TTC549 (cell line): Measurements from ENCODE around the gene HP1BP3.
"Not testable (repeated sequence)": the region's sequence is repeated elsewhere in the genome, so short reads cannot be mapped to it uniquely, and the experiment has no call there.

Experiments used
- FAIRE-seq: peaks from 2 replicates; lab custom pipeline; 2012; peaks lifted over from hg19 to GRCh38; lab: Jason Lieb, UNC

HP1BP3 gene

DNA sequence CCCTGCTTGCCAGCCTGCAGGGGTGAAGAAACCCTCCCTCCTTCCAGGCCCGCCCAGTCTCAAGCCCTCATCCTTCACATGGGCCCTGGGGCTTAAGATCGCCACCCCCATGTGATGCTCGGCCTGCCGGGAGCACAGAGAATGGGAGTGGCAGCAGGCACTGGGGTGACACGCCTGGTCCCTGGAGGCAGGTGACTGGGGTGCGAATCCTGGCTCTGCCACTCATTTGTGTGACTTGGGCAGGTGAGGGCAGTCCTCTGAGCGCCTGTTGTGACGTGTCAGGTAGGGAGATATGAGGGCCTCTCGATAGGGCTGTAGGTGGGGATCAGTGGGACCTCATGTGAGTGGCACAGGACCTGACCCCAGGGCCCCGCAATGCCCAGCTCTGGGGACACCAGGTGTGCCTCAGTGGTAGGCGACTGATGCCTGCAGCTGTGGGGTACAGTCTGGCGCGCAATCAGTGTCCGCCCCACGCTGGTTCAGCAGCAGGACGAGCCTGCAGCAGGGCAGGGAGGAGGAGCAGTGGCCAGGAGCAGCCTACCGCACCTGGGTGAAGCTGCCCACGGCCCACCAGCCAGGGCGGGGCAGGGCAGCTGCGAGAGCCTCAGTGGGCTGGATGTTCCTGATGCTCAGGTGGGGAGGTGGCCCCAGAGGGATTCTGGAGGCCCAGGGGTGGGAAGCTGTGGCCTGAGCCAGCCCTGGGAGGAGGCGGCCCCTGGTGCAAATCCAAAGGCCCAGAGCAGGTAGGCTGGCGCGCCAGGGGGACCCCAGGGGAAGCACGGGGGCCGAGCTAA, 60.8 kb downstream of the HP1BP3 start:
- no peak for FAIRE-seq

DNA sequence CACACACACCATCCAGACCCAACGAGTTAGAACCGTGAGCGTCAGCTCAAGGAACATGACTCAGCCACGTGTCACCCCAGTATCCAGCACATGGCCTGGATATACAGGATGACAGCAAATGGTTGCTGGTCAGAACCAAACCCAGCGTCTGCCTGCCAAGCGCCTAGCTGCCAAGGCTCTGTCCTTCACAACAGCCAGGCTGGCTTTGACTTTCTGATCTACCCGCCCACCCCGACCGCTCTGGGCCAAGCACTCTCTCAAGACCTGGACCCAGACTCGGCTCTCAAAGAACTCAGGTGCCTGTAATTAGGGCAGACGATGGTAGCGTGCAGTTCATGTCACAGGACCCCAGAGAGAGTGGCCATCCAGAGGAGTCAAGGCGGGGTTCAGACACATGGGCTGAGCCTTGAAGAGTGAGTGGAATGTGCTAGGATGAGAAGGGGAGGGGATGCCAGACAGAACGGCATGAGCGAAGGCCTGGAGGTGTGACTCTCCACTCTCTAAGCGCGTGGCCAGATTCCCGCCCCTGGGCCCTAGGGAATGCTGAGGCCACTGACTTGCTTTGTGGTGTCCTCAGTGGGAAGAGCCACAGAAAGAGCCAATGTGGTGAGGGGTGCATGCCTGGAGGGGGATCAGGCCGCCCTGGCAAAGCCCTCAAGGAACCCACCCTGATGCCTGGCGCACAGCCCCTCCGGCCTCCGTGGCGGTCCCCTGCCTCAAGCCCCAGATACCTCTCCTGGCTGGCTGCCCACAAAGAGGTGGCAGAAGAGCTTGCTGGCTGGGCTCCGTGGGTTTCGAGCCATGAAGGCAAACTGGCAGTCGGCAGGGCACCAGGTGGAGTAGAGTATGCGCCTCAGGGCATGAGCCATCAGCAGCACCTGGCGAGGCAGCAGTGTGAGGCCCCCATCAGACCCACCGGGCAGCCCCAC, 61.7 kb downstream of the HP1BP3 start:
- FAIRE-seq: no peak

- no peak for FAIRE-seq
Measured at GRCh38 chr1:20724364-20725188, 62.5 kb downstream of the HP1BP3 start.

GRCh38 chr1:20723537-20724363, 63.4 kb downstream of the HP1BP3 start:
- FAIRE-seq: no peak

- FAIRE-seq: no peak
Measured at GRCh38 chr1:20723159-20723536, 64.0 kb downstream of the HP1BP3 start.

DNA sequence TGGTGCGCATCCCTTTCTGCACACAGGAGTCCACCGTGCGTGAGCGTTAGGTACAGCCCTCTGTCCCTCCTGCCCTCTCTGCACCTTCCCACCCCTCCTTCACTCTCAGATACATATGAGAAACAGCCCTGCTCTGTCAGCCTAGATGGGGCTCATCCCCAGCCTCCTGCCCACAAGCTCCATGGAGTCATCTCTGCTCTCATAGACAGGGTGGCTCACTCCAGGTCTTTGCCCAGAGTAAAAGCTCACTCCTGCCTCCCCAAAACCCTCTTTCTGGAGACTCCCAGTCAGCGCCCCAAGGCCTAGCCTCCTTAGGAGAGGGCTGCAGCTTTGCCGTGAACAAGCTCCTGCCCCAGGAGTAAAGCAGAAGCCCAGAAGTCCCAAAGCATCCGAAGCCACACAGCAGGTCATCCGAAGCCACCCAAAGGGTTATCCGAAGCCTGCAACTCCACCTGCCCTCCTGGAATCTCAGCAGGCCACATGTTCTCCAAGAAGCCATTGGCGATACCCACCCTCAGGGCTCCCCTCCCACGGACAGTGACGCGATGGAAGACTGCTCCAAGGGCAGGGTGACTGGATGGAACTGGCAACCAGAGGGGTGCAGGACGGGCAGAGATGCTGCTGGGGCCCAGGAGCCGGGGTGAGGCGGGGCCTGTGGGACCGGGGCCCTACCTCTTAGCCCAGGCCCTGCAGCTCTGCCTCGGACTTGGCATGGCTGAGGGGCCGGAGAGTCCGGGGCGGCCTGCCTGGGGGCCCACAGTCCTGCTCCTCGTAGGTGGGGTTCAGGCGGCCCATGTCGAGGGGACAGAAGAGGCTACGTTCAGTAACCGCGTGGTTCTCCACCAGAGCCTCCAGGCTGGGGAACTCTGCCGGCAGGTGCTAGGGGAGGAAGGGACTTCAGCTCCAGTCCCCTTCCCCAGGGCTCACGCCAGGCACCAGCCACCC, 65.7 kb downstream of the HP1BP3 start:
- FAIRE-seq: no peak

DNA sequence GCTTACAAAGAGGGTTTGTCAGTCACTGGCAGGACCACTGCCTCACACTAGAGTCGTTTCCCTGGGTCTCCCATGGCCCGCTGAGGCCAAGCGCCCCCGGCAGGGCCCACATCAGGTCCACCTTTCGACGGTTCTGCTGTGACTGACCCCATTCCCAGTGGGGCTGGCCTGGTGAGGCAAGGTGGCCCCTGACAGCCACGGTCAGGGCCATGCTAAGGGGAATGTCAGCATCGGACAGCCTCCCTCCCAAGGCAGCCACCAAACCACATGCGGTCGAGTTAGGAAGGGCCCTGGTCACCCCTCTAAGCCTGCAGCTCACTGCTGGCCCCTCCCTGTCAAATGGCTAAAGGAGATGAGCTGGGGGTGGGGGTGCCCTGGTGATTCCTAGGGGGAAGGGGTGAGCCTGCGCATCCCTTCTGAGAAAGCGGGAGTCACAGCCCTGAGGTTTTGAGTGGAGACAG, 66.4 kb downstream of the HP1BP3 start:
- no peak for FAIRE-seq

- FAIRE-seq: no peak
Measured at GRCh38 chr1:20719871-20720620, 67.1 kb downstream of the HP1BP3 start.

GRCh38 chr1:20719261-20719660, 67.8 kb downstream of the HP1BP3 start:
- FAIRE-seq: no peak

GRCh38 chr1:20718343-20718882, 68.7 kb downstream of the HP1BP3 start:
- not testable (repeated sequence) for FAIRE-seq

DNA sequence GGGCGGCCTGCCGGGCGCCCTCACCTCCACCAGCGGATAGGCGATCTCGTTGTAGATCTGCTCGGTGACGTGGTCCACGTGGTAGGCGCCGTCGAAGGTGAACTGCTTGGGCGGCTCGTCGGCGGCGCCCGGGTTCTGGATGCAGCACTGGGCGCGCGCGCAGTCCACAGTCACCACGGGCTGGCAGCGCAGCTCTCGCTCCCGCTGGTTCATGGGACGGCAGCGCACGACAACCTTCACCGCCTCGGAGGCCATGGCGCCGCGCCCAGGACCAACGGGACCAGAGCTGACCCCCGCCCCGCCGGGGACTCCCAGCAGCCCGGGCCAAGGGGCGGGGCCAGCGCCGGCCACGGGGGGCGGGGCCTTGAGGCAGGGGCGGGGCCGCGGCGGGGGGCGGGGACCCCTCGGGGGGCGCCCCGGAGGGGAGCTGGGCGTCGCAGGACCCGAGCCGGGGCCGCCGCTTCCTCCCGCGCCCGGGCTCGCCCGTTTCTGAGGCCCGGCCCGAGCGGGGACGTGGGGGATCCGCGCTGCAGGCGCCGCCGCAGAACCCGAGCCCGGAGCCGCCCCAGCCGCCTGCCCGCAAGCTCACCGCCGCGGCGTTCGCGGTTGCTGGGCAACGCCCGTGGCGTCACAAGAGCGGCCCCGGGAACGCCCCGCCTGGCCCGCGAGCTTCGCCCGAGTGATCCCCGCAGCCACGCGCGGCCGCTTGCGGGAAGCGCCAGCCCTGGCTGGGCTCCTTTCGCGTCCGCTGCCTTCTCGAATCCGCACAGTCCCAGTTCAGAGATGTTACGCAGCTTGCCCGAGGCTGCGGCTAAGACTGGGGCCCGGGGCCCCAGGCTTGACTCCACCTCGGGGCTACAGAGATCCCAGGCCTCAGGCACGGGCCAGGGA, 69.4 kb downstream of the HP1BP3 start, which contains the start of gene KIF17:
TSS of gene KIF17 (minus strand) at position 556 of the 891 bp plus-strand sequence. CDS start at position 255, 301 bp downstream.
- FAIRE-seq: no peak

DNA sequence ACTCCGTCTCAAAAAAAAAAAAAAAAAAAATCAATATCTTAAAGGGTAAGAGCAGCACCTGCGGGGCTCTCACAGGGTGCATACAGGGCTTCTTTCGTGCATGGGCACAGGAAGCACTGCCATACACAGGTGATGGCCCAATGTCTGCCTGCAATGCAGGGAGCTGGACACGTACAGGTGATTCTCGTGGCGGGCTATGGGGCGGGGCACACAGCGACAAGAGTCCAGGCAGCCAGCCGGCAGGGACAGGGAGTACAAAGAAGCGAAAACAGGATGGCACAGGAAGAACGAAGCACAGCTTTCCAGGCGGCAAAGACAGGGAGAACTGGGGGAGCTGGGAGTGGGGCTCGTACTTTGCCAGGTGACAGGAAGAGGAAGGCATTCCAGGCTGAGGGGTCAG, 70.9 kb downstream of the HP1BP3 start:
- FAIRE-seq: no peak

- no peak for FAIRE-seq
Measured at GRCh38 chr1:20715406-20715805, 71.7 kb downstream of the HP1BP3 start.

GRCh38 chr1:20713440-20713839, 73.7 kb downstream of the HP1BP3 start:
- no peak for FAIRE-seq

DNA sequence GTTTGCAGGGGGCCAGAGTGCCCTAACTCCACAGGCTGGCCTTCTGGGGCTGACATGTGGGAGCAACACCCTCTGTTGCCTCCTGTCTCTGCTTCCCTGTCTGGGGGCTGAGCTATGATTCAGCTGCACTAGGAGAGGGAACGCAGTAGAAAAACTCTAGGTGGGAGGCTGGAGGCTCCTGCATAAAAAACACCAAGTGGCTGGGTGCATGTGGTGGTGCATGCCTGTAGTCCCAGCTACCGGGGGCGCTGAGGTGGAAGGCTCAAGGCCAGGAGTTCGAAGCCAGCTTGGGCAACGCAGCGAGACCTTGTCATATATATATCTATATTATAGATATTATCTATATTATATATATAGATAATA, 74.9 kb downstream of the HP1BP3 start:
- FAIRE-seq: no peak

DNA sequence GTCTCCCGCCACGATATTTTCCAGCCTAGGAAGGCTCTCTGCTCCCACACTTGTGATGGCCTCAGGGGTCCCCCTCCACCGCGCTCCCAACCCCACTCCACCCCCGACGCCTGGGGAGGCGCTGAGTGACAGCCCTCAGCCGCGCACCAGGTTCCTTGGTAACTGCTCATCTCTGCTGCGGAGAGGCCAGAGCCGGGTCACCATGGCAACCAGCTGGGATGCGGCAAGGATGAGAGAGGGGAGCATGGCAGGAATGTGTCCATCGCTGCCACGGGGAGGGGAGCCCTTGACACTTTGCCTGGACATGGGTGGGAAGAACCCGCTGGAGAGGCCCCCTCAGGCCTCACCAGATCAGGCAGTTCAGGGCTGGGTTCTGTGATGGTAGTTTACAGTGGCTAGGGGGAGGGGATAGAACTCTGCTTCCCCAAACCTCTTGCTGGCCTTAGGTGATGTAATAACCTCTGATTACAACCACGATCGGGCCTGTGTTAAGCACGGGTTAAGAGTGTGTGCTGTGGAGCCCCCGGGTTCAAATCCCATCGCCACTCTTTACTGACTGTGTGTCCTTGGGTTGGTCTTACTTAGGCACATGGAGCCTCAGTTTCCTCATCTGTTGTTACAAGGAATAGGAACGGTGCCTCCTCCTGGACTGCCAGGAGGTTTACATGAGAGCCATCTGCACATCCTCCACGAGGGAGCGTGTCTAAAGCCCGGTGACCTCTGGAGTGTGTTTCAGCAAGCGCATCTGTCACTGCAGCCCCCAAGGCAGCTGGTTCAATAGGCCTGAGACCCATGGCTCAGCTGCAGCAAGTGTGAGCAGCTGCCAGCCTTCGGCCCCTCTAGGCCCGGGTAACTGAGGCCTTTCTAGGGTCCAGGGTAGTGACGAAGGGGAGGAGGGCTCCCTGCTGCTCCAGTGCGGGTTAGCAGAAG, 75.6 kb downstream of the HP1BP3 start:
- FAIRE-seq: no peak
